GM06990 (cell line): Measurements from ENCODE around the gene SLC30A1.

Source experiments
- DNase-seq: peaks from one replicate; pipeline ENCODE4 v3.0.0-alpha.2; 2011; ENCODE audit not compliant: insufficient read length; ENCODE audit errors: extremely low read depth
- H3K27me3 ChIP-seq: replicated peaks from 2 replicates; pipeline ENCODE4 v1.6.0; 2011; ENCODE audit warnings: low read length; ENCODE audit not compliant: control insufficient read depth, insufficient read depth
- H3K36me3 ChIP-seq: 2 replicates; pipeline ENCODE4 v1.5.1; 2011; ENCODE audit warnings: low read length; ENCODE audit not compliant: control insufficient read depth, insufficient read depth
- H3K4me3 ChIP-seq: replicated peaks from 2 replicates; pipeline ENCODE4 v1.5.1; 2011; ENCODE audit warnings: low read depth, mild to moderate bottlenecking, control low read depth, low read length
- TF ChIP-seq, protein P1 (sequence below): IDR thresholded peaks from 2 replicates; pipeline ENCODE4 v1.5.1; 2011; ENCODE audit warnings: low read length, control low read depth, mild to moderate bottlenecking, inconsistent platforms; ENCODE audit not compliant: insufficient read depth, poor library complexity, severe bottlenecking

Gene SLC30A1

DNA sequence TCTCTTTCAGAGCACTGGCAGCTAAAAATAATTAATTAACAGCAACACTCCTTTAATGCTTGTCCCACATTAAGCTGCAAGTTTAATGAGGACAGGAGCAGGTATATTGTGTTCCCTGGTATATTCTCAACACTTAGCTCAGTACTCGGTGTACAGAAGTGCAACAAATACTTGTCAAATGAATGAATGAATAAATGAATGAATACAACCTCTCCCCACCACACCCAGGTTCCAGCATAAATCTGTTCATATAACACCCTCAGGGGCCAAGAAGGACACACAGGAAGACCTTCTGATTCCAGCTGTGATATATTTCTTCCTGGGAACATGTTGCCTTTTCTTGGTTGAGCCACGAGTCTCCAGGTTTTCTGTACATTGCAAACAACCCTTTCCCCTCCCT lies 48.9 kb downstream of the SLC30A1 start:
- no peaks in the 10 kb centered on the region for H3K27me3 ChIP-seq
- H3K4me3 ChIP-seq, result no peak overlapping the region
- H3K36me3 ChIP-seq, result no peaks in the 10 kb centered on the region
- TF ChIP-seq, protein P1, sequence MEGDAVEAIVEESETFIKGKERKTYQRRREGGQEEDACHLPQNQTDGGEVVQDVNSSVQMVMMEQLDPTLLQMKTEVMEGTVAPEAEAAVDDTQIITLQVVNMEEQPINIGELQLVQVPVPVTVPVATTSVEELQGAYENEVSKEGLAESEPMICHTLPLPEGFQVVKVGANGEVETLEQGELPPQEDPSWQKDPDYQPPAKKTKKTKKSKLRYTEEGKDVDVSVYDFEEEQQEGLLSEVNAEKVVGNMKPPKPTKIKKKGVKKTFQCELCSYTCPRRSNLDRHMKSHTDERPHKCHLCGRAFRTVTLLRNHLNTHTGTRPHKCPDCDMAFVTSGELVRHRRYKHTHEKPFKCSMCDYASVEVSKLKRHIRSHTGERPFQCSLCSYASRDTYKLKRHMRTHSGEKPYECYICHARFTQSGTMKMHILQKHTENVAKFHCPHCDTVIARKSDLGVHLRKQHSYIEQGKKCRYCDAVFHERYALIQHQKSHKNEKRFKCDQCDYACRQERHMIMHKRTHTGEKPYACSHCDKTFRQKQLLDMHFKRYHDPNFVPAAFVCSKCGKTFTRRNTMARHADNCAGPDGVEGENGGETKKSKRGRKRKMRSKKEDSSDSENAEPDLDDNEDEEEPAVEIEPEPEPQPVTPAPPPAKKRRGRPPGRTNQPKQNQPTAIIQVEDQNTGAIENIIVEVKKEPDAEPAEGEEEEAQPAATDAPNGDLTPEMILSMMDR, result no peak
- no peak for DNase-seq

GRCh38 chr1:211529453-211529852 lies 49.5 kb downstream of the SLC30A1 start:
- no peak for DNase-seq
- no peak overlapping the region for H3K4me3 ChIP-seq
- H3K27me3 ChIP-seq, result no peaks in the 10 kb centered on the region
- TF ChIP-seq, protein P1, result no peak
- no peaks in the 10 kb centered on the region for H3K36me3 ChIP-seq

- no peaks in the 10 kb centered on the region for H3K36me3 ChIP-seq
- no peak overlapping the region for H3K4me3 ChIP-seq
- DNase-seq, result no peak
- TF ChIP-seq, protein P1, result no peak
- no peaks in the 10 kb centered on the region for H3K27me3 ChIP-seq
Measured at GRCh38 chr1:211529011-211529410, 50.0 kb downstream of the SLC30A1 start.

GRCh38 chr1:211527888-211528287 lies 51.1 kb downstream of the SLC30A1 start:
- TF ChIP-seq, protein P1, result no peak
- no peak overlapping the region for H3K4me3 ChIP-seq
- no peaks in the 10 kb centered on the region for H3K36me3 ChIP-seq
- no peaks in the 10 kb centered on the region for H3K27me3 ChIP-seq
- no peak for DNase-seq

GRCh38 chr1:211527006-211527405 lies 52.0 kb downstream of the SLC30A1 start:
- DNase-seq, result no peak
- TF ChIP-seq, protein P1, result no peak
- Histone ChIP-seq H3K4me3 (no peak overlapping the region), H3K36me3 (no peaks in the 10 kb centered on the region), H3K27me3 (no peaks in the 10 kb centered on the region)

DNA sequence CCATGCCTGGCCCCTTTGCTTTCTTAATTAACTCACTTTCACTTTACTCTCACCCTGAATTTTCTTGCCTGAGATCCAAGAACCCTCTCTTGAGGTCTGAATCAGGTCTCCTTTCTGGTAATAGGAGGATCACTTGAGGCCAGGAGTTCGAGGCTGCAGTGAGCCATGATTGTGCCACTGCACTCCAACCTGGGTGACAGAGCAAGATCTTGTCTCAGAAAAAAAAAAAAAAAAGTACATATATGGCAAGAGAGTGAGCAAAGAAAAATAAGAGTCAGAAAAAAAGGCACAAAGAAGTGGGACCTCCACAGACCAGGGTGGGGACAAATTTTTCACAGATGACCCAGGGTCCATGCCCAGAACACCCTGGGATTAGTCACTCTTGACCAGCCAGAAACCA lies 52.9 kb downstream of the SLC30A1 start:
- no peak for DNase-seq
- Histone ChIP-seq H3K4me3 (no peak overlapping the region), H3K36me3 (no peaks in the 10 kb centered on the region), H3K27me3 (no peaks in the 10 kb centered on the region)
- TF ChIP-seq, protein P1, result no peak
